HG02884 (cell line): ENCODE measurements around the gene EPS8.
A peak's percentile ranks its signal among the peaks of the same experiment; 100 is the strongest.

ENCODE experiments used
- ATAC-seq: cut with Tn5 transposase; IDR thresholded peaks from one replicate; pipeline ENCODE4 v1.9.1; 2021; ENCODE audit warnings: mild to moderate bottlenecking, moderate library complexity; ENCODE audit not compliant: unreplicated experiment

The EPS8 gene

GRCh38 chr12:15720295-15720694, 68.9 kb downstream of the EPS8 start:
- no peak for ATAC-seq

- ATAC-seq, result no peak
Measured at GRCh38 chr12:15719230-15719629, 70.0 kb downstream of the EPS8 start.

GRCh38 chr12:15717940-15718567, 71.1 kb downstream of the EPS8 start:
- ATAC-seq, result no peak

- no peak for ATAC-seq
Measured at GRCh38 chr12:15716581-15716980, 72.6 kb downstream of the EPS8 start.

- no peak for ATAC-seq
Measured at GRCh38 chr12:15714256-15714655, 74.9 kb downstream of the EPS8 start.

- no peak for ATAC-seq
Measured at GRCh38 chr12:15712823-15713660, 76.1 kb downstream of the EPS8 start.

- no peak for ATAC-seq
Measured at GRCh38 chr12:15712160-15712559, 77.0 kb downstream of the EPS8 start.

GRCh38 chr12:15710860-15711510, 78.2 kb downstream of the EPS8 start:
- ATAC-seq, result no peak

- no peak for ATAC-seq
Measured at GRCh38 chr12:15709551-15709950, 79.6 kb downstream of the EPS8 start.

GRCh38 chr12:15708396-15709076, 80.7 kb downstream of the EPS8 start:
- no peak for ATAC-seq

GRCh38 chr12:15707516-15708199, 81.5 kb downstream of the EPS8 start:
- ATAC-seq, result no peak

- no peak for ATAC-seq
Measured at GRCh38 chr12:15706010-15706676, 83.0 kb downstream of the EPS8 start.

- ATAC-seq, result no peak
Measured at GRCh38 chr12:15705606-15706005, 83.6 kb downstream of the EPS8 start.

GRCh38 chr12:15702276-15702675, 86.9 kb downstream of the EPS8 start:
- ATAC-seq, result no peak

GRCh38 chr12:15701631-15702156, 87.5 kb downstream of the EPS8 start:
- no peak for ATAC-seq

- ATAC-seq, result peak; percentile 43
Measured at GRCh38 chr12:15701206-15701605, 88.0 kb downstream of the EPS8 start.

GRCh38 chr12:15700595-15700994, 88.6 kb downstream of the EPS8 start:
- ATAC-seq, result peak; percentile 62

GRCh38 chr12:15699886-15700285, 89.3 kb downstream of the EPS8 start:
- ATAC-seq, result no peak

- no peak for ATAC-seq
Measured at GRCh38 chr12:15698377-15698871, 90.8 kb downstream of the EPS8 start.

GRCh38 chr12:15697201-15697600, 92.0 kb downstream of the EPS8 start:
- ATAC-seq, result no peak
